Adrenal gland (tissue), 12 donors: Measurements from ENCODE around the gene LILRB2. TPM values are rescaled to one million over a fixed set of nuclear protein-coding genes. Genes with fewer than 3 reads are reported as not detected.

ENCODE experiments used
- microRNA-seq, 3 donors: library from miRNA; unstranded; fragments of <30 nt; microRNA quantifications; one replicate each; pipeline ENCODE4, GENCODE V29; 2017 to 2020
- polyA plus RNA-seq, 3 donors: library from polyadenylated mRNA; stranded (reverse); fragments of 200-250 nt in 2 of 3; fragments of 350-450 nt in 1 of 3; fragmentation: Illumina TruSeq in 1 of 3; extraction: RNeasy Lipid Tissue Mini Kit (QIAGEN cat#74804) in 1 of 3; gene quantifications; one replicate each; pipeline ENCODE4 v1.2.3, GENCODE V29; 2013 to 2014
- small RNA-seq, 2 donors: library from RNA; depleted of rRNA; stranded (forward); fragments of <200 nt; gene quantifications; one replicate each; pipeline ENCODE3, GENCODE V24; 2016
- total RNA-seq, 9 donors: library from RNA; depleted of rRNA in 4 of 9; stranded (reverse); fragments of >200 nt in 4 of 9; fragments of 120-200 nt in 1 of 9; fragmentation: NEBNext Ultra II Directional in 1 of 9; extraction: Animal tissue kit (Norgen Biotek cat#: 25700) in 1 of 9; gene quantifications; one replicate each; pipeline versions ENCODE4 v1.1.0 to v1.2.4, GENCODE V29; 2013 to 2023
- donor health status: healthy with polysubstance abuse.
- donor health status: Bipolar disorder and iron deficiency.
- donor health status: DM: yes; HTN: yes; CAD: no.
- donor health status: DM: no; HTN: no; CAD: no.
- donor health status: DM: no; HTN: no; CAD: no.
- donor health status: DM: yes; HTN: yes; CAD: no.

The LILRB2 gene
- total and polyA plus RNA-seq, 12 donors = 0.50 to 16.5 (median 8.2) TPM

Small RNA genes within 50 kb of the gene (microRNA-seq; reads per million reads assigned to microRNA genes)
- 0 reads per million in 3 donors for gene MIR4752

Small RNA genes within 50 kb of the gene (small RNA-seq; reads per million reads assigned to genes)
- gene AC245884.12 (0 reads per million in 2 donors), gene MIR4752 (0 reads per million in 2 donors), gene RNU6-1307P (0 reads per million in 2 donors)

Other genes with a start within 250 kb of the LILRB2 start
- under 1 TPM in 1 of 9 donors, not detected in 8; 0.83 TPM for gene VSTM1, start 217.2 kb downstream of the LILRB2 start, total RNA-seq
- not detected for gene VSTM1, start 217.2 kb downstream of the LILRB2 start, polyA plus RNA-seq
- not detected for gene TARM1, start 199.7 kb downstream of the LILRB2 start, total RNA-seq
- not detected for gene TARM1, start 199.7 kb downstream of the LILRB2 start, polyA plus RNA-seq
- 1 to 10 TPM in 6 of 9 donors, under 1 TPM in 2, not detected in 1; 0.11 to 6.6 (median 2.2) TPM for gene OSCAR, start 180.3 kb downstream of the LILRB2 start, total RNA-seq
- 1 to 10 TPM in 2 of 3 donors, under 1 TPM in 1; 0.55 to 6.0 (median 3.3) TPM for gene OSCAR, start 180.3 kb downstream of the LILRB2 start, polyA plus RNA-seq
- 100 to 1,000 TPM in 6 of 9 donors, 10 to 100 TPM in 3; 33.2 to 257 (median 150) TPM for gene NDUFA3, start 178.3 kb downstream of the LILRB2 start, total RNA-seq
- gene NDUFA3, start 178.3 kb downstream of the LILRB2 start, polyA plus RNA-seq = 1,000 to 10,000 TPM in 2 of 3 donors, 100 to 1,000 TPM in 1; 237 to 1,730 (median 1,627) TPM
- 10 to 100 TPM; 19.5 to 28.0 (median 24.1) TPM for gene TFPT, start 165.5 kb downstream of the LILRB2 start, total RNA-seq
- 10 to 100 TPM; 11.4 to 58.6 (median 40.4) TPM for gene TFPT, start 165.5 kb downstream of the LILRB2 start, polyA plus RNA-seq
- 10 to 100 TPM; 36.1 to 72.5 (median 49.5) TPM for gene PRPF31, start 165.4 kb downstream of the LILRB2 start, total RNA-seq
- gene PRPF31, start 165.4 kb downstream of the LILRB2 start, polyA plus RNA-seq = 10 to 100 TPM; 54.4 to 91.7 (median 74.6) TPM
- 10 to 100 TPM in 8 of 9 donors, 1 to 10 TPM in 1; 8.3 to 61.0 (median 46.7) TPM for gene CNOT3, start 143.3 kb downstream of the LILRB2 start, total RNA-seq
- 10 to 100 TPM; 47.0 to 82.3 (median 66.6) TPM for gene CNOT3, start 143.3 kb downstream of the LILRB2 start, polyA plus RNA-seq
- gene LENG1, start 121.4 kb downstream of the LILRB2 start, total RNA-seq = 10 to 100 TPM in 3 of 9 donors, 1 to 10 TPM in 6; 5.0 to 21.7 (median 9.5) TPM
- 10 to 100 TPM in 2 of 3 donors, 1 to 10 TPM in 1; 5.7 to 22.0 (median 14.8) TPM for gene LENG1, start 121.4 kb downstream of the LILRB2 start, polyA plus RNA-seq
- gene TMC4, start 108.0 kb downstream of the LILRB2 start, total RNA-seq = 10 to 100 TPM in 1 of 9 donors, 1 to 10 TPM in 6, under 1 TPM in 2; 0.55 to 18.2 (median 1.3) TPM
- 10 to 100 TPM in 1 of 3 donors, 1 to 10 TPM in 1, under 1 TPM in 1; 0.48 to 10.5 (median 1.5) TPM for gene TMC4, start 108.0 kb downstream of the LILRB2 start, polyA plus RNA-seq
- 100 to 1,000 TPM in 8 of 9 donors, 10 to 100 TPM in 1; 98.0 to 670 (median 413) TPM for gene MBOAT7, start 91.5 kb downstream of the LILRB2 start, total RNA-seq
- 100 to 1,000 TPM; 130 to 190 (median 189) TPM for gene MBOAT7, start 91.5 kb downstream of the LILRB2 start, polyA plus RNA-seq
- 100 to 1,000 TPM in 5 of 9 donors, 10 to 100 TPM in 4; 52.6 to 201 (median 107) TPM for gene TSEN34, start 89.8 kb downstream of the LILRB2 start, total RNA-seq
- 10 to 100 TPM; 21.5 to 41.2 (median 26.1) TPM for gene TSEN34, start 89.8 kb downstream of the LILRB2 start, polyA plus RNA-seq
- gene RPS9, start 80.3 kb downstream of the LILRB2 start, total RNA-seq = 1,000 to 10,000 TPM in 8 of 9 donors, 100 to 1,000 TPM in 1; 928 to 2,677 (median 1,796) TPM
- 1,000 to 10,000 TPM in 2 of 3 donors, 100 to 1,000 TPM in 1; 545 to 3,006 (median 1,900) TPM for gene RPS9, start 80.3 kb downstream of the LILRB2 start, polyA plus RNA-seq
- 10 to 100 TPM in 6 of 9 donors, 1 to 10 TPM in 1, under 1 TPM in 2; 0.22 to 56.2 (median 11.7) TPM for gene LILRB3, start 58.1 kb downstream of the LILRB2 start, total RNA-seq
- gene LILRB3, start 58.1 kb downstream of the LILRB2 start, polyA plus RNA-seq = 10 to 100 TPM in 1 of 3 donors, 1 to 10 TPM in 2; 2.8 to 32.6 (median 9.5) TPM
- gene LILRA6, start 38.3 kb downstream of the LILRB2 start, total RNA-seq = 1 to 10 TPM in 7 of 9 donors, under 1 TPM in 2; 0.30 to 9.3 (median 5.4) TPM
- 1 to 10 TPM; 2.5 to 8.5 (median 3.9) TPM for gene LILRA6, start 38.3 kb downstream of the LILRB2 start, polyA plus RNA-seq
- gene LILRB5, start 23.8 kb downstream of the LILRB2 start, total RNA-seq = 10 to 100 TPM in 8 of 9 donors, 1 to 10 TPM in 1; 4.2 to 68.6 (median 37.2) TPM
- 10 to 100 TPM in 2 of 3 donors, 1 to 10 TPM in 1; 9.8 to 23.0 (median 22.4) TPM for gene LILRB5, start 23.8 kb downstream of the LILRB2 start, polyA plus RNA-seq
- 1 to 10 TPM in 6 of 9 donors, under 1 TPM in 2, not detected in 1; 0.72 to 6.2 (median 3.0) TPM for gene LILRA5, start 32.1 kb upstream of the LILRB2 start, total RNA-seq
- gene LILRA5, start 32.1 kb upstream of the LILRB2 start, polyA plus RNA-seq = 1 to 10 TPM; 1.9 to 3.1 (median 2.1) TPM
- 1 to 10 TPM in 1 of 9 donors, under 1 TPM in 4, not detected in 4; 0.06 to 1.3 (median 0.24) TPM for gene LILRA4, start 58.1 kb upstream of the LILRB2 start, total RNA-seq
- gene LILRA4, start 58.1 kb upstream of the LILRB2 start, polyA plus RNA-seq = not detected
- 10 to 100 TPM in 8 of 9 donors, 1 to 10 TPM in 1; 3.5 to 80.7 (median 49.4) TPM for gene LAIR1, start 83.8 kb upstream of the LILRB2 start, total RNA-seq
- 10 to 100 TPM; 14.4 to 39.2 (median 21.6) TPM for gene LAIR1, start 83.8 kb upstream of the LILRB2 start, polyA plus RNA-seq
- 1 to 10 TPM in 3 of 9 donors, under 1 TPM in 3, not detected in 3; 0.61 to 4.0 (median 1.2) TPM for gene TTYH1, start 134.4 kb upstream of the LILRB2 start, total RNA-seq
- 1 to 10 TPM in 2 of 3 donors, not detected in 1; 1.6 to 1.7 TPM for gene TTYH1, start 134.4 kb upstream of the LILRB2 start, polyA plus RNA-seq
- 100 to 1,000 TPM in 4 of 9 donors, 10 to 100 TPM in 5; 21.7 to 207 (median 75.1) TPM for gene LENG8, start 168.1 kb upstream of the LILRB2 start, total RNA-seq
- gene LENG8, start 168.1 kb upstream of the LILRB2 start, polyA plus RNA-seq = 100 to 1,000 TPM in 2 of 3 donors, 10 to 100 TPM in 1; 17.4 to 725 (median 247) TPM
- gene LENG9, start 182.7 kb upstream of the LILRB2 start, total RNA-seq = 10 to 100 TPM in 2 of 9 donors, 1 to 10 TPM in 7; 2.2 to 15.3 (median 8.2) TPM
- 1 to 10 TPM; 1.3 to 4.2 (median 3.1) TPM for gene LENG9, start 182.7 kb upstream of the LILRB2 start, polyA plus RNA-seq
- gene CDC42EP5, start 192.2 kb upstream of the LILRB2 start, total RNA-seq = 10 to 100 TPM in 7 of 9 donors, 1 to 10 TPM in 2; 8.0 to 27.9 (median 15.6) TPM
- 10 to 100 TPM in 2 of 3 donors, under 1 TPM in 1; 0.44 to 36.0 (median 16.5) TPM for gene CDC42EP5, start 192.2 kb upstream of the LILRB2 start, polyA plus RNA-seq
- gene LAIR2, start 221.7 kb upstream of the LILRB2 start, total RNA-seq = 1 to 10 TPM in 1 of 9 donors, under 1 TPM in 1, not detected in 7; 0.91 to 1.4 TPM
- gene LAIR2, start 221.7 kb upstream of the LILRB2 start, polyA plus RNA-seq = not detected